DOHH2 (cell line): ENCODE results near the gene LYZL1.

Source experiments
- CTCF ChIP-seq: fragments of 200-600 bp; sonication (generic); IDR thresholded peaks from one replicate; pipeline ENCODE4 v1.5.1; 2014; ENCODE audit warnings: antibody characterized with exemption, mild to moderate bottlenecking, low read depth, low read length; ENCODE audit not compliant: poor library complexity, severe bottlenecking
- EZH2phosphoT487 ChIP-seq: fragments of 200-600 bp; sonication (generic); IDR thresholded peaks from 2 replicates; pipeline ENCODE4 v1.6.1; 2017; ENCODE audit warnings: borderline replicate concordance, mild to moderate bottlenecking, antibody characterized with exemption, low read length, moderate library complexity, mixed read lengths

DNA sequence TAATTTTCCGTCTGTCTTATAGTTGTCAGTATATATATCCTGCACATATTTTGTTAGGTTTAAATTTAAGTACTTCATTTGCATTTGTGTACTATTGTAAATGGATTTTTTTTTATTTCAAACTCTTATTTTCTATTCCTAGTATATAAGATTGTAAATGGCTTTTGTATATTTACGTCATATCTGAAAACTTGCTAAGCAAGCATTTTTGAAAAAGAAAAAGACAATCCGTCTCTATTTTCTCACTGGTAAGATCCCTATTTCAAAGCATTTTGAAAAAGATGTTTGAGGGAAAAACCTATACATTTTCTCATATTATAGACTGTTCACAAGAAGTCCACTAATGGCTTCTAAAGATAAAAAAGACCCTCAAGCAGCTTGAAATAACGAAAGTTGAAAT is 1.2 kb upstream of the LYZL1 start:
- TF ChIP-seq CTCF (no peak), EZH2phosphoT487 (no peak)
